Activated T-helper 2 cell treated with anti-CD3 and anti-CD28 coated beads, Interferon-gamma antibody, Interleukin-2, Interleukin-4, amounts not matched to agents 10 μg/mL and 5 μg/mL and 100 μg/mL, durations not matched to agents 14 hours and 24 hours and 36 hours (primary cell): ENCODE data around the gene RBM4. TPM values are rescaled to one million over a fixed set of nuclear protein-coding genes. Genes with fewer than 3 reads are reported as not detected.

ENCODE experiments used
- DNase-seq: peaks from one replicate; pipeline ENCODE4 v3.0.0; 2021; ENCODE audit warnings: low spot score
- H3K27ac Mint-ChIP-seq: one replicate; pipeline ENCODE4 v1.8.0; 2021; ENCODE audit warnings: mixed read lengths
- H3K27me3 Mint-ChIP-seq: one replicate; pipeline ENCODE4 v1.8.0; 2021; ENCODE audit warnings: low read depth, mixed read lengths
- H3K36me3 Mint-ChIP-seq: one replicate; pipeline ENCODE4 v1.8.0; 2021; ENCODE audit warnings: low read depth, mixed read lengths
- H3K4me1 Mint-ChIP-seq: one replicate; pipeline ENCODE4 v1.8.0; 2021; ENCODE audit warnings: low read depth, mixed read lengths
- H3K4me3 Mint-ChIP-seq: one replicate; pipeline ENCODE4 v1.8.0; 2021; ENCODE audit warnings: low read depth, mild to moderate bottlenecking, moderate library complexity, mixed read lengths
- H3K9me3 Mint-ChIP-seq: one replicate; pipeline ENCODE4 v1.8.0; 2021; ENCODE audit warnings: mixed read lengths
- intact Hi-C: fragments of 100-400 bp; cut with micrococcal nuclease; formaldehyde crosslinking; loops from one replicate; pipeline ENCODE4 v1.15.1; 2023
- total RNA-seq: library from RNA; stranded (reverse); gene quantifications from 2 replicates; pipeline ENCODE4 v1.2.3, GENCODE V29; 2022

RBM4 gene
- total RNA-seq, 1 donor from 2014 or later = 125 TPM

GRCh38 chr11:66676931-66677598 is 38.6 kb downstream of the RBM4 start:
- H3K9me3 Mint-ChIP-seq = no peaks in the 10 kb centered on the region
- DNase-seq = no peak
- H3K4me1 Mint-ChIP-seq = peaks cover 30% of the 10 kb centered on the region
- intact Hi-C loops = loop anchor here (2.0 to 5.0 kb wide), 3 partner anchors 38 to 165 kb away; partner anchors contain the start of genes RBM4 and RCE1
- peak overlapping the region; percentile 97 for H3K27ac Mint-ChIP-seq
- H3K36me3 Mint-ChIP-seq = peaks cover 15% of the 10 kb centered on the region
- H3K4me3 Mint-ChIP-seq = peak overlapping the region; percentile 92
- H3K27me3 Mint-ChIP-seq = no peaks in the 10 kb centered on the region

GRCh38 chr11:66677599-66678375 is 39.3 kb downstream of the RBM4 start, which contains the start of gene RBM4B:
Gene RBM4B, minus strand, starts transcription at chr11:66677887. Its CDS starts 808 bp downstream, at chr11:66677079.
- Mint-ChIP-seq H3K9me3 (no peaks in the 10 kb centered on the region), H3K4me1 (peaks cover 30% of the 10 kb centered on the region), H3K36me3 (peaks cover 15% of the 10 kb centered on the region), H3K27me3 (no peaks in the 10 kb centered on the region), H3K4me3 (peak within 1 kb of the TSS; percentile 92), H3K27ac (peak within 1 kb of the TSS; percentile 97)
- peak; percentile 92 for DNase-seq
- intact Hi-C loops = loop anchor here (1.0 to 5.0 kb wide), 5 partner anchors 39 to 269 kb away; partner anchors contain the start of genes RBM4 and RCE1

- Mint-ChIP-seq H3K27me3 (no peaks in the 10 kb centered on the region), H3K4me1 (peaks cover 16% of the 10 kb centered on the region), H3K9me3 (no peaks in the 10 kb centered on the region), H3K4me3 (no peak overlapping the region), H3K36me3 (peaks cover 9% of the 10 kb centered on the region), H3K27ac (no peak overlapping the region)
- no peak for DNase-seq
- intact Hi-C loops = no loop called here
Observed at GRCh38 chr11:66680966-66681645, 42.6 kb downstream of the RBM4 start.

- H3K9me3 Mint-ChIP-seq = no peaks in the 10 kb centered on the region
- no peaks in the 10 kb centered on the region for H3K36me3 Mint-ChIP-seq
- no peaks in the 10 kb centered on the region for H3K27me3 Mint-ChIP-seq
- no peaks in the 10 kb centered on the region for H3K4me1 Mint-ChIP-seq
- H3K27ac Mint-ChIP-seq = no peak overlapping the region
- H3K4me3 Mint-ChIP-seq = no peak overlapping the region
- intact Hi-C loops = no loop called here
- DNase-seq = no peak
Observed at GRCh38 chr11:66683877-66684276, 45.4 kb downstream of the RBM4 start.

GRCh38 chr11:66684635-66685034 is 46.1 kb downstream of the RBM4 start:
- Mint-ChIP-seq H3K27me3 (no peaks in the 10 kb centered on the region), H3K4me3 (no peak overlapping the region), H3K4me1 (no peaks in the 10 kb centered on the region), H3K27ac (no peak overlapping the region), H3K9me3 (no peaks in the 10 kb centered on the region), H3K36me3 (no peaks in the 10 kb centered on the region)
- intact Hi-C loops = no loop called here
- no peak for DNase-seq

GRCh38 chr11:66685276-66686099 is 47.0 kb downstream of the RBM4 start:
- no peaks in the 10 kb centered on the region for H3K4me1 Mint-ChIP-seq
- no peak for DNase-seq
- H3K36me3 Mint-ChIP-seq = no peaks in the 10 kb centered on the region
- no peaks in the 10 kb centered on the region for H3K27me3 Mint-ChIP-seq
- intact Hi-C loops = no loop called here
- H3K9me3 Mint-ChIP-seq = no peaks in the 10 kb centered on the region
- H3K27ac Mint-ChIP-seq = no peak overlapping the region
- H3K4me3 Mint-ChIP-seq = no peak overlapping the region

- H3K9me3 Mint-ChIP-seq = no peaks in the 10 kb centered on the region
- no peaks in the 10 kb centered on the region for H3K36me3 Mint-ChIP-seq
- no peak for DNase-seq
- no peaks in the 10 kb centered on the region for H3K4me1 Mint-ChIP-seq
- intact Hi-C loops = no loop called here
- no peaks in the 10 kb centered on the region for H3K27me3 Mint-ChIP-seq
- no peak overlapping the region for H3K27ac Mint-ChIP-seq
- H3K4me3 Mint-ChIP-seq = no peak overlapping the region
Observed at GRCh38 chr11:66686100-66686785, 47.7 kb downstream of the RBM4 start.

GRCh38 chr11:66686801-66687750 is 48.6 kb downstream of the RBM4 start:
- H3K4me3 Mint-ChIP-seq = no peak overlapping the region
- intact Hi-C loops = no loop called here
- no peak overlapping the region for H3K27ac Mint-ChIP-seq
- H3K27me3 Mint-ChIP-seq = no peaks in the 10 kb centered on the region
- no peaks in the 10 kb centered on the region for H3K9me3 Mint-ChIP-seq
- no peaks in the 10 kb centered on the region for H3K4me1 Mint-ChIP-seq
- no peaks in the 10 kb centered on the region for H3K36me3 Mint-ChIP-seq
- no peak for DNase-seq

- H3K36me3 Mint-ChIP-seq = no peaks in the 10 kb centered on the region
- no peaks in the 10 kb centered on the region for H3K9me3 Mint-ChIP-seq
- intact Hi-C loops = no loop called here
- no peaks in the 10 kb centered on the region for H3K27me3 Mint-ChIP-seq
- H3K4me3 Mint-ChIP-seq = no peak overlapping the region
- DNase-seq = no peak
- no peak overlapping the region for H3K27ac Mint-ChIP-seq
- H3K4me1 Mint-ChIP-seq = no peaks in the 10 kb centered on the region
Observed at GRCh38 chr11:66687831-66688281, 49.4 kb downstream of the RBM4 start.

- Mint-ChIP-seq H3K4me3 (no peak overlapping the region), H3K4me1 (no peaks in the 10 kb centered on the region), H3K9me3 (no peaks in the 10 kb centered on the region), H3K27ac (no peak overlapping the region), H3K36me3 (no peaks in the 10 kb centered on the region), H3K27me3 (no peaks in the 10 kb centered on the region)
- DNase-seq = no peak
- intact Hi-C loops = no loop called here
Observed at GRCh38 chr11:66688561-66689534, 50.3 kb downstream of the RBM4 start.
